ENCODE results near the gene NCMAP. TPM values are rescaled to one million over a fixed set of nuclear protein-coding genes. Genes with fewer than 3 reads are reported as not detected.
A peak's percentile ranks its signal among the peaks of the same experiment; 100 is the strongest.
"Not testable (repeated sequence)": the region's sequence is repeated elsewhere in the genome, so short reads cannot be mapped to it uniquely, and the experiment has no call there.

The NCMAP gene
- total and polyA plus RNA-seq, 7 experiments from 2014 or later = 0.10 to 0.13 (median 0.12) TPM; not detected in 4

DNA sequence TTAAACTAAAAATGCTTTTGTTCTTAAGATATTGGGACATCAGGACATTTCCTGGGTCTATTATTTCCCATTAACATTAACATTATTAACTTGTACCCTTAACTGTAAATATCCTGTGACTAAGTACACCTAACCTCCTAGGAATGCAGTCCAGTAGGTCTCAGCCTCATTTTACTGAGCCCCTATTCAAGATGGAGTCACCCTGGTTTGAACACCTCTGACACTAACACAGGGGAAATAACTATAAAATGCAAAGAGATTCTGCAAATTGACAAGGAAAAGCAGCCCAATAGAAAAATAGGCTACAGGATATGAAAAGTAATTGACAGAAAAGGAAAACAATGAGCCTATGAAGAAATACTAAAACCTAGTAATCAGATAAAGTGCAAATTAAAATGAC lies 11.6 kb upstream of the NCMAP start:
- no peaks in the 10 kb centered on the region for H3K9me3 Mint-ChIP-seq
- H3K27ac Mint-ChIP-seq = peak overlapping the region in 1 of 9 donors; percentile 12
- peaks cover 0 to 17% (median 0%) of the 10 kb centered on the region in 5 donors for H3K27me3 Mint-ChIP-seq
- H3K4me1 Mint-ChIP-seq = peaks cover 9 to 58% (median 47%) of the 10 kb centered on the region in 7 donors
- Histone ChIP-seq H3K36me3 (ENCODE audit: control insufficient read depth in 2 of 3, insufficient read depth in 3 of 3, low read length in 3 of 3) (peaks cover 0 to 15% (median 0%) of the 10 kb centered on the region in 3 experiments), H3K4me1 (ENCODE audit: control insufficient read depth in 2 of 2, insufficient read depth in 2 of 2, low read length in 2 of 2) (peaks cover 7 to 19% of the 10 kb centered on the region in 2 donors), H3K9me3 (ENCODE audit: control insufficient read depth in 2 of 3, low read length in 3 of 3) (no peaks in the 10 kb centered on the region), H3K27ac (ENCODE audit: low read depth, low read length) (no peak overlapping the region), H3K27me3 (ENCODE audit: control insufficient read depth in 2 of 2, insufficient read depth in 2 of 2, low read length in 2 of 2) (no peaks in the 10 kb centered on the region), H3K4me3 (ENCODE audit: low read length) (no peak overlapping the region)
- no peak overlapping the region for H3K4me3 Mint-ChIP-seq
- intact Hi-C loops (cut with micrococcal nuclease) = no loop called here
- DNase-seq (no peak), ATAC-seq (no peak)
- ChIA-PET CTCF (no interaction called here), POLR2A (interaction anchor here (2.2 to 4.1 kb wide), 2 partner anchors 8 to 129 kb away, joined by 6 to 12 read pairs; partner anchors contain the start of gene NIPAL3)
- H3K36me3 Mint-ChIP-seq = peaks cover 0 to 12% (median 10%) of the 10 kb centered on the region in 5 donors

DNA sequence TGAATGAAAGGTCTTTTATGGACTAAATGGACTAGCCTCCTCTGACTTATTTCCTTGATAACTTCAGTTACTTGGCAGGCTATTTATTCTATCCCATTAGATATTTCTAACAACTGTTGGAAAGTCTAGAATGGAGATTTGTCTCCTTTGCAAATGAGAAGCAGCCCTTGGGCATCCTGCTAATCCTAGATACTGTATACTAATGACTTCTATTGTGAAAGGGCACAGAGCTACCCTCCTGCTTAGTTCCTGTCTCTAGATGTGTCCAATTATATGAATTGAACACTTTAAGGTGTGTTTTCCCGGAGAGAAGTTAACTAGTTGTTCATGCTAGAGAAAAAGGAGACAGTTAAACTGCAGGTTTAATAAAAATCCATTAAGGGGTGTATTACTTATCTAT lies 10.2 kb upstream of the NCMAP start:
- ChIA-PET CTCF (interaction anchor here (1.1 to 1.5 kb wide), 2 partner anchors 10 to 41 kb away, joined by 3 to 5 read pairs; no protein-coding TSS in a partner anchor), POLR2A (interaction anchor here (0.6 to 4.1 kb wide), 5 partner anchors 10 to 133 kb away, joined by 3 to 12 read pairs (median 4); partner anchors contain the start of genes NCMAP and NIPAL3)
- Mint-ChIP-seq H3K4me3 (peak overlapping the region in 1 of 10 donors; percentile 22), H3K4me1 (peaks cover 2 to 44% (median 35%) of the 10 kb centered on the region in 7 donors), H3K27ac (peak overlapping the region in 7 of 9 donors; percentile 1 to 44 (median 33)), H3K27me3 (peaks cover 0 to 24% (median 0%) of the 10 kb centered on the region in 5 donors), H3K36me3 (peaks cover 0 to 2% (median 1%) of the 10 kb centered on the region in 5 donors), H3K9me3 (no peaks in the 10 kb centered on the region)
- DNase-seq (no peak), ATAC-seq (no peak)
- H3K9me3 ChIP-seq (ENCODE audit: control insufficient read depth in 2 of 3, low read length in 3 of 3) = no peaks in the 10 kb centered on the region
- H3K27me3 ChIP-seq (ENCODE audit: control insufficient read depth in 2 of 2, insufficient read depth in 2 of 2, low read length in 2 of 2) = no peaks in the 10 kb centered on the region
- H3K27ac ChIP-seq (ENCODE audit: low read depth, low read length) = no peak overlapping the region
- H3K4me3 ChIP-seq (ENCODE audit: low read length) = no peak overlapping the region
- peaks cover 0 to 19% of the 10 kb centered on the region in 2 donors for H3K4me1 ChIP-seq (ENCODE audit: control insufficient read depth in 2 of 2, insufficient read depth in 2 of 2, low read length in 2 of 2)
- peaks cover 0 to under 1% (median 0%) of the 10 kb centered on the region in 3 experiments for H3K36me3 ChIP-seq (ENCODE audit: control insufficient read depth in 2 of 3, insufficient read depth in 3 of 3, low read length in 3 of 3)
- intact Hi-C loops (cut with micrococcal nuclease) = no loop called here

DNA sequence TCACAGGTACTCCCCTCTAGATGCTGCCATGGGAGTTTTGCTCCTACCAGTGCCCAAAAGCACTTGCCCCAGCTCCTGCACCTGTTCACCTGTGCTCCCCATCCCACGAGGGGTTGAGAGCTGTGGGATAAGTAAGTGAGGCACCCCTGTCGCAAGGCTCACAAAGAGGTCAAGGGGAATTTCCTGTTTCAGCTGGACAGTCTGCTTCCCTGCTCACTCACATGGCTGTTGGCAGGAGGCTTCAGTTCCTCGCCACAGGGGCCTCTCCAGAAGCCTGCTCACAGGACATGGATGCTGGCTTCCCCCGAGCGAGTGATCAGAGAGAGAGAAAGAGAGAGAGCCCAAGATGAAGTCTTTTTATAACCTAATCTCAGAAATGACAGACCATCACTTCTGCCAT lies 8.7 kb upstream of the NCMAP start:
- Mint-ChIP-seq H3K27me3 (peaks cover 0 to 33% (median 0%) of the 10 kb centered on the region in 5 donors), H3K27ac (no peak overlapping the region), H3K4me1 (peaks cover 2 to 30% (median 22%) of the 10 kb centered on the region in 7 donors), H3K36me3 (no peaks in the 10 kb centered on the region), H3K9me3 (no peaks in the 10 kb centered on the region), H3K4me3 (no peak overlapping the region)
- Histone ChIP-seq H3K36me3 (ENCODE audit: control insufficient read depth in 2 of 3, insufficient read depth in 3 of 3, low read length in 3 of 3) (no peaks in the 10 kb centered on the region), H3K4me1 (ENCODE audit: control insufficient read depth in 2 of 2, insufficient read depth in 2 of 2, low read length in 2 of 2) (peaks cover 0 to 10% of the 10 kb centered on the region in 2 donors), H3K27ac (ENCODE audit: low read depth, low read length) (no peak overlapping the region), H3K9me3 (ENCODE audit: control insufficient read depth in 2 of 3, low read length in 3 of 3) (no peaks in the 10 kb centered on the region), H3K27me3 (ENCODE audit: control insufficient read depth in 2 of 2, insufficient read depth in 2 of 2, low read length in 2 of 2) (no peaks in the 10 kb centered on the region), H3K4me3 (ENCODE audit: low read length) (no peak overlapping the region)
- intact Hi-C loops (cut with micrococcal nuclease) = no loop called here
- ChIA-PET POLR2A (interaction anchor here (4.1 kb wide), 1 partner anchor 11 kb away, joined by 12 read pairs; no protein-coding TSS in a partner anchor), CTCF (interaction anchor here (0.5 to 1.7 kb wide), 4 partner anchors 11 to 132 kb away, joined by 3 to 6 read pairs (median 4); no protein-coding TSS in a partner anchor)
- no peak for ATAC-seq
- DNase-seq = no peak

DNA sequence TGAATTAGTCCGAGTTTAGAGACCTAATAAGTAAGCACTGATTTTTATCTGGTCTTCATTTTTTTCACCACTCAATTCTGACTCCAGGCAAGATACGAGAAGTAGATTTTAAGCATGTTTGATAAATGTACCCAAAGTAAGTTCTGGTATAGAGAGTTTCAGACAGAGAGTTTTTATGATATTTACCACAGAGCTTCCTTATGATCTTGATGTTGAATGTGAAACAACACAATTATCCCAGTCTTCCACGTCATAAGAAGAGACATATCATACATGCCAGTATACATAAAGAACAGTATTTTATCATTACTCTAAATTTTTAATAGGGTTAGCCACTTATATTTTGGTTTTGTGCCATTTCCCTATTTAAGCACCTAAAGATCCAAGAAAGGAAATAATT lies 7.8 kb upstream of the NCMAP start:
- H3K27ac Mint-ChIP-seq = peak overlapping the region in 1 of 9 donors; percentile 32
- peaks cover 2 to 25% (median 18%) of the 10 kb centered on the region in 7 donors for H3K4me1 Mint-ChIP-seq
- no peak for ATAC-seq
- no peaks in the 10 kb centered on the region for H3K9me3 Mint-ChIP-seq
- no peaks in the 10 kb centered on the region for H3K27me3 ChIP-seq (ENCODE audit: control insufficient read depth in 2 of 2, insufficient read depth in 2 of 2, low read length in 2 of 2)
- ChIA-PET CTCF (interaction anchor here (0.7 to 1.7 kb wide), 3 partner anchors 10 to 349 kb away, joined by 3 to 6 read pairs (median 3); no protein-coding TSS in a partner anchor), POLR2A (interaction anchor here (0.7 to 4.1 kb wide), 2 partner anchors 12 to 83 kb away, joined by 3 to 12 read pairs; no protein-coding TSS in a partner anchor)
- H3K27me3 Mint-ChIP-seq = peaks cover 0 to 35% (median 0%) of the 10 kb centered on the region in 5 donors
- no peak overlapping the region for H3K27ac ChIP-seq (ENCODE audit: low read depth, low read length)
- H3K36me3 ChIP-seq (ENCODE audit: control insufficient read depth in 2 of 3, insufficient read depth in 3 of 3, low read length in 3 of 3) = no peaks in the 10 kb centered on the region
- no peak overlapping the region for H3K4me3 ChIP-seq (ENCODE audit: low read length)
- peaks cover 0 to 10% of the 10 kb centered on the region in 2 donors for H3K4me1 ChIP-seq (ENCODE audit: control insufficient read depth in 2 of 2, insufficient read depth in 2 of 2, low read length in 2 of 2)
- no peak overlapping the region for H3K4me3 Mint-ChIP-seq
- no peak for DNase-seq
- intact Hi-C loops (cut with micrococcal nuclease) = no loop called here
- H3K9me3 ChIP-seq (ENCODE audit: control insufficient read depth in 2 of 3, low read length in 3 of 3) = no peaks in the 10 kb centered on the region
- H3K36me3 Mint-ChIP-seq = no peaks in the 10 kb centered on the region

DNA sequence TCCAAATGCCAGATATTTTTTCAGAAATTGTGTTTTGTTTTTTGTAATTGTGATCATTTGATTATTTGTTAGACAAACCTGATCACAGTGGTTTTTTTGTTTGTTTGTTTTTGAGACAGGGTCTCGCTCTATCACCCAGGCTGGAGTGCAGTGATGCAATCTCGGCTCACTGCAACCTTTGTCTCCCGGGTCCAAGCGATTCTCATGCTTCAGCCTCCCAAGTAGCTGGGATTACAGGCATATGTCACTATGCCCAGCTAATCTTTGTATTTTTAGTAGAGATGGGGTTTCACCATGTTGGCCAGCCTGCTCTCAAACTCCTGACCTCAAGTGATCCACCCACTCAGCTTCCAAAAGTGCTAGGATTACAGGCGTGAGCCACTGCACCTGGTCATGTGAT lies 6.7 kb upstream of the NCMAP start:
- Mint-ChIP-seq H3K4me1 (peaks cover 2 to 23% (median 18%) of the 10 kb centered on the region in 7 donors), H3K27me3 (peaks cover 0 to 47% (median 0%) of the 10 kb centered on the region in 5 donors)
- ATAC-seq; DNase-seq; intact Hi-C loops (cut with micrococcal nuclease); H3K4me3 ChIP-seq (ENCODE audit: low read length); H3K9me3 Mint-ChIP-seq; POLR2A ChIA-PET; H3K27ac ChIP-seq (ENCODE audit: low read depth, low read length); H3K9me3 ChIP-seq (ENCODE audit: control insufficient read depth in 2 of 3, low read length in 3 of 3); H3K27ac Mint-ChIP-seq; H3K36me3 Mint-ChIP-seq; H3K4me3 Mint-ChIP-seq; H3K27me3 ChIP-seq (ENCODE audit: control insufficient read depth in 2 of 2, insufficient read depth in 2 of 2, low read length in 2 of 2); H3K36me3 ChIP-seq (ENCODE audit: control insufficient read depth in 2 of 3, insufficient read depth in 3 of 3, low read length in 3 of 3); H3K4me1 ChIP-seq (ENCODE audit: control insufficient read depth in 2 of 2, insufficient read depth in 2 of 2, low read length in 2 of 2): not testable (repeated sequence)
- CTCF ChIA-PET = interaction anchor here (0.6 to 0.8 kb wide), 2 partner anchors 95 to 287 kb away, joined by 3 read pairs; no protein-coding TSS in a partner anchor

DNA sequence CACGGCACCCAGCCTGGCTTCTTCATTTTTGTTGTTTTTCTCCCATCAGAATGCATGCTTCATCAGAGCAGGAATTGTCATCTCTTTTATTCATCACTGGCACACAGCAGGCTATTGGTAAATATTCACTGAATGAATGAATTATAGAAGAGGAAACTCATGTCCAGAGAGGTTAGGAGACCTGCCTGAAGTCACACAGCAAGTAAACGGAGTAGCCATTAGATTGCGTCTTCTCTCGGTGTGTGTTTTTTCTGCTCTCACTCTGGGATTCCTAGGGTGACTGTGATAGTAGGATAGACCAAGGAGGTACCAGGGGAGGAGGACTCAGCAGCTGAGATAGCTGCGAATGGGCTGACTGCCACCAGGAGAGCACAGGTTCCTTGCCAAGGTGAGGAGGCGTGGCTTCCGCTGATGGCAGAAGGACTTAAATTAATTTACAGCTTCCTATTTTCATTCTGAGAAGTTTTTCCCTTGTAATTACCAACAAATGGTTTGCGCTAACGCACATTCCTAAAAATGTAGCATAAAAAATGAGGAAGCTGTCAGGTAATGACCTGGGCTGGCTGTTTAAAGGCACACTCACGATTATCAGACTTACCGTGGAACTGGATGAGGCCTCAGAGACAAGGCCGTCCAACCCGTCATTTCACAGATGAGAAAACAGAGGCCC lies 4.5 kb upstream of the NCMAP start:
- Histone ChIP-seq H3K9me3 (ENCODE audit: control insufficient read depth in 2 of 3, low read length in 3 of 3) (no peaks in the 10 kb centered on the region), H3K27me3 (ENCODE audit: control insufficient read depth in 2 of 2, insufficient read depth in 2 of 2, low read length in 2 of 2) (no peaks in the 10 kb centered on the region), H3K4me3 (ENCODE audit: low read length) (no peak overlapping the region), H3K4me1 (ENCODE audit: control insufficient read depth in 2 of 2, insufficient read depth in 2 of 2, low read length in 2 of 2) (peaks cover 0 to 6% of the 10 kb centered on the region in 2 donors), H3K27ac (ENCODE audit: low read depth, low read length) (no peak overlapping the region), H3K36me3 (ENCODE audit: control insufficient read depth in 2 of 3, insufficient read depth in 3 of 3, low read length in 3 of 3) (no peaks in the 10 kb centered on the region)
- H3K9me3 Mint-ChIP-seq = no peaks in the 10 kb centered on the region
- ChIA-PET CTCF (interaction anchor here (1.6 kb wide), 1 partner anchor 35 kb away, joined by 3 read pairs; no protein-coding TSS in a partner anchor), POLR2A (no interaction called here)
- H3K27me3 Mint-ChIP-seq = peaks cover 0 to 65% (median 0%) of the 10 kb centered on the region in 5 donors
- peak overlapping the region in 2 of 9 donors; percentile 49 to 72 for H3K27ac Mint-ChIP-seq
- peaks cover 5 to 12% (median 8%) of the 10 kb centered on the region in 7 donors for H3K4me1 Mint-ChIP-seq
- no peak overlapping the region for H3K4me3 Mint-ChIP-seq
- no peaks in the 10 kb centered on the region for H3K36me3 Mint-ChIP-seq
- ATAC-seq (no peak), DNase-seq (no peak)
- intact Hi-C loops (cut with micrococcal nuclease) = no loop called here
